GM12801 (cell line): ENCODE data around the gene SSBP3.

Experiments used
- TF ChIP-seq, protein P1 (sequence below): IDR thresholded peaks from one replicate; pipeline ENCODE4 v1.5.1; 2011; ENCODE audit warnings: control low read depth; ENCODE audit not compliant: insufficient read length; ENCODE audit errors: extremely low read depth

SSBP3 gene

DNA sequence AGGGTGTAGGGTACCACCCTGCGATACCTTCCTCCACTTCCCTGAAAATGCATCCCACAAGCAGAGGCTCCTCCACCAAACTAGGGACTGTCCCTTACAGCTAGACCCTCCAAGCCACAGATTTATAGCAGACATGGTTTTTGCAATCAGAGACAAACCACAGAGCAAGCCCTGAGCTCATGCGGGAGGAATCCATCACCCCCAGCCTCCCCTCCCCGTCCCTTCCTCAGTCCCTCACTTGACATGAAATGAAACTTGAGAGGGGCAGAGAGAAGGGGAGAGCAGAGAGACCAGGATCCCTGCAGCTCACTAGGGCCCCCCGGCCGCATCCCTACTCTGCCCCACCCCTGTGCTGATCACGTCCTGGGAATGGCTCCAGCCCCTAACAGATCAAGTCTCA lies 111.3 kb downstream of the SSBP3 start:
- TF ChIP-seq, protein P1, sequence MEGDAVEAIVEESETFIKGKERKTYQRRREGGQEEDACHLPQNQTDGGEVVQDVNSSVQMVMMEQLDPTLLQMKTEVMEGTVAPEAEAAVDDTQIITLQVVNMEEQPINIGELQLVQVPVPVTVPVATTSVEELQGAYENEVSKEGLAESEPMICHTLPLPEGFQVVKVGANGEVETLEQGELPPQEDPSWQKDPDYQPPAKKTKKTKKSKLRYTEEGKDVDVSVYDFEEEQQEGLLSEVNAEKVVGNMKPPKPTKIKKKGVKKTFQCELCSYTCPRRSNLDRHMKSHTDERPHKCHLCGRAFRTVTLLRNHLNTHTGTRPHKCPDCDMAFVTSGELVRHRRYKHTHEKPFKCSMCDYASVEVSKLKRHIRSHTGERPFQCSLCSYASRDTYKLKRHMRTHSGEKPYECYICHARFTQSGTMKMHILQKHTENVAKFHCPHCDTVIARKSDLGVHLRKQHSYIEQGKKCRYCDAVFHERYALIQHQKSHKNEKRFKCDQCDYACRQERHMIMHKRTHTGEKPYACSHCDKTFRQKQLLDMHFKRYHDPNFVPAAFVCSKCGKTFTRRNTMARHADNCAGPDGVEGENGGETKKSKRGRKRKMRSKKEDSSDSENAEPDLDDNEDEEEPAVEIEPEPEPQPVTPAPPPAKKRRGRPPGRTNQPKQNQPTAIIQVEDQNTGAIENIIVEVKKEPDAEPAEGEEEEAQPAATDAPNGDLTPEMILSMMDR, result no peak

DNA sequence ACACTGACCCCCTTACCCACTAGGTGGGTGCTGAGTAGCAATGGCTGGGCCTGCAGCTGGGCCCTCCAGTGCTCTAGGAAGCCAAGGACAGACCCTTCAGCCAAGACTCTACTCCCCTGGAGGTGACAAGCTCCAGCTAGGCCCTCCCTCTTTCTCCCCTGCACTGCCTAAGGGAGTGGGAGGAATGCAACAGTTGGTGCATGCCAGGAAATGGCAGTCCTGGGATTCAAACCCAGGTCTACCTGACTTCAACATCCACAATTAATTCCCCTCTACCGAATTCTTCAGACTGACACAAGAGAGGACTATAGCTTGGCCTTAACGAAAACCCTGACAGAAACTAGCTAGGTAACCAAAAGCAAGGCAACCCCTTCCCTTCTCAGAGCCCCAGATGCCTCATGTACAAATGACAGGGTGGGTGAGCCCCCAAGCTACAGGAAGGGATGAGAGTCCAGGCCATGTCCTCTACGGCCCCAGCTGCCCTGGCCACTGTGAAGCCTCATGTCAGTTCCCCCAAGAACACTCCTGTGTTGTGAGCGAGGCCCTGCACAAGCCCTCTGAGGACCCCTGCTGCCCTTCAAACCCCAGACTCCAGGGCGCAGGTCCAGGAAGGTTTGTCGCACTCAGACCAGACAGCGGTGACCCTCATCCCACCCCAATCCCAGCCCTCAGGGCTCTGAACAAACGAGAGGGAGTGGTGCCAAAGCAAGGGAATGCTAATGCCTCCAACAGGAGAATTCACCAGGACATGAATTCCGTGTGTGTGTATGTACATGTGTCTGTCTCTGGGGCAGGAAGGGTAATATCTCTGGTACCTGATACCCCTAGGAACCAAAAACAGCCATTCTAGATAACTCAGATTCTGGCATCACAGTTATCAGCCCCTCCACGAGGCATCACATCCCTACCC lies 113.9 kb downstream of the SSBP3 start:
- TF ChIP-seq, protein P1, result no peak

DNA sequence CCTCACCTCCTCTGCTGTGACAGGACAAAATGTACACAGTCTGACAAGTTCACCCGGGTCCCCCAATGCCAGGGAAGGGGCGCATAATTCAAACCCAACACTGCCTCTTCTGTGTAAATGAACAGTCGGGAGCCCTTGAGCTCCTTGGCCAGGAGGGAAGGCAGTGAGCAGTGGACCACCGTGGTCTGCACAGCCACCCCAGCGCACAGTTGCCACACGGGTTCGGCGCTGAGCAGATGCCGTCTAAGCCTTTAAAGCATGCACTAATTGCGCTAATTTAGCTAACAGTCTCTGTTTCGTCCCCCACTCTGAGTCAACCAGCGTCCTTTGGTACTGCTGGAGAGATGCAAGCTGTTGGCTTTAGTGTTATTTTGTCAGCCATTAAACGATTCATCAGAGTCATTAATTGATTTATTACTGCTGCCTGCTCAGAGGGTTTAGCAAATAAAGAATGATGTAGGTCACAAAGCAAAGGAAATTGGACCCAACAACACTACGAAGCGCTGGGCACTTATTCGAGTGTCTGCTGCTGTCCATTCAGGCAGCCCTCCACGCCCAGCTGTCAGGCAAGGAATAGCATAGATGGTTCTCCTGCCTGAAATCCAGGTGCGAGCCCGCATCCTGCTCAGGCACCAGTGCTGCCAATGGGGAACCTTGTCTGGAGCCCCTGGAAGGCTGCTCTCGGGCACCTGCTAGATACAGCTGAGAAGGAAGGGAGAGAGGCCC lies 114.8 kb downstream of the SSBP3 start:
- TF ChIP-seq, protein P1, result no peak

DNA sequence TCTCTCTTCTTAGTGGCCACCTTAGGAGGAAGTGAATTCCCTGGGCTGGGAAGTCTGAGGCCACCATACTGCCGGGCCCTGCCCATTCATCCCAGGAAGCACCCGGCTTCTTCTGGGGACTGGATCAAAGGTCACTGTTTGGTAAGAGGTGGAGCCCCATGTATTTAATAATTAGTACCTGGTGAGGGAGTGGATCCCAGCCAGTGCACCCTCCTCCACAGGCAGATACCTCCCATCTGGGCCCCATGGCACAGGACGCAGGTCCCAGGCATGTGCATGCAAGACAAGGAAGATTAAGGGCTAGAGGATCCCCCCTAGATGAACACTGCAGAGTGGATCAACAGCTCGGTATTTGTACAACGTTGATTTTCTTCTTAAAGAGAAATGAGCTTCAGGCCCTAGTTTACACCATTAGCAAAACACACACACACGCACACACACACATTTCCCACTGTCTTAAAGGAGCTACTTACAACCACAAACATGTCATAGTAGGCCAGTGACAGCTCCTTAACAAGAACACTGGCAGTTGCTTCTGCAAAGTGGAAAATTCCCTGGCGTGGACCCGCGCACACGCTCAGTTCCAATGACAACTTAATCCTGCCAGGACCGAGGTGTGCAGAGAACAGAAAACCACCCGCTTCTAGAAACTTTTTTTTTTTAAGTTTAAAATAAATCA lies 115.5 kb downstream of the SSBP3 start:
- TF ChIP-seq, protein P1, result no peak

DNA sequence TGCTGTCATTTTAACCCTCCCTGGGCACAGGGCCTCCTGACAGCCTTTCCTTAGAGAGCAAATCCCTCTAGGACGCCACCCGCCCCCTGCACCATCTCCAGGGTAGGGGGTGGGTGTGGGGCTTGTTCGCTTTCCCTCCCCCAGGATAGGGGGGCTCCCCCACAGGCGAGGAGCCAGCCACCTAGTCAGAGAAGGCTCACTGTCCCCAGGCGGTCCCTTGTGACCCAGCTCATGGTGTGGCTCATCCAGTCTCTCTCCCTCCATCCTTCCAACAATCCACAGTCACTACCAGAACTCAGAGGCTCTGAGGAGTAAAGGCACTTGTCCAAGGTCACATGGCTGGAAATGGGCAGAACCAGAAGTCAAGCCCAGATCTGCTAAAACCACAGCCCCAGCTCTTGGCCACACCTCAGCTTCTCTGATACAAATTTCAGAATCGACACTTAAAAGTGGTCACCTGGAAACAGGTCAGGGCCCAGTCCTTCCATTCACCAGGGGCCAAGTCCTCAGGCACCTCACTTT lies 116.4 kb downstream of the SSBP3 start:
- TF ChIP-seq, protein P1, result no peak

DNA sequence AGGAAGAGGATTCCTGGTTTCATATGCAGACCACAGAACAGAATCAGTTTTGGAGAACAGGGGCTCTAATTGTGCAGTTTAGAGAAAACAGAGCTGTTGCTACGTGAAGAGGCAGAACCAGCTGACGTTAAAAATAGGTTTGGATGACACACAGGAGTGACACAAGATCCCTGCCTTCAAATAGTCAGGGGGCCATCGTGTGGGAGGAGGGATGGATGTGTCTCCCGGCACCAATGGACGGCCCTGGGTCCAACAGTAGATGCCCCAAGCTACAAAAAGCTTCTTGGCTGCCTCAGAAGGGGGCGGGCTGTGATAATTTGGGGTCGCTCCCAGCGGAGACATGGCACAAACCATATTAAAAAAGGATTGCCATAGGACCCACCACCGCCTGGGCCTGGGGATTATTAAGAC lies 118.4 kb downstream of the SSBP3 start:
- TF ChIP-seq, protein P1, result no peak

DNA sequence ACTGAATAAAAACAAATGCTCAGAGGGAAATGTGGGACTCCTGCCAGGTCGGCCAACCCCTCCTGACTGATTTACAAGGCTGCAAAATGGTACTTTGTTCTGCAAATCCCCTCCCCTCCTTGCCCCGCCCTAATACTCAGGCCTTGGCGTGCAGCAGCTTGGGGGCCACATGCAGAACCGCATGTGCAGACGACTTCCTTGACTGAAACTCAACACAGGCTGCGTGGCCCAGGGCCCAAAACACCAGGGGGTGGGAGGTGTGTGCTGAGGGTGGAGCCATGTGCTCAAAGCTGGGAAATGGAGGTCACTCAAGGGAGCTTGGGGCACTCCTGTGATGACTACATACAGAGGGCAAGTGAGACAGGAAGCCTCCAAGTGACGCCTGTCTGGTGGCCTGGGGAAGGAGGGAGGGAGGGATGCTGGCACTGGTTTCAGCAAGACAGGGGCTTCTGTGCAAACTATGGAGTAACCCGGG lies 119.0 kb downstream of the SSBP3 start:
- TF ChIP-seq, protein P1, result no peak
